VCaP (cell line): ENCODE results near the gene MDH2.
"Not testable (repeated sequence)": the region's sequence is repeated elsewhere in the genome, so short reads cannot be mapped to it uniquely, and the experiment has no call there.

ENCODE experiments used
- H3K27ac ChIP-seq: fragments of 450-650 bp; 2 replicates; pipeline ENCODE4 v1.5.1; 2017
- CTCF ChIP-seq: fragments of 450-650 bp; conservative IDR thresholded peaks from 2 replicates; pipeline ENCODE4 v1.5.1; 2017; ENCODE audit warnings: mild to moderate bottlenecking, moderate library complexity

MDH2 gene

GRCh38 chr7:76009672-76010600 lies 38.0 kb upstream of the MDH2 start:
- H3K27ac ChIP-seq = no peak overlapping the region
- TF ChIP-seq CTCF = no peak

GRCh38 chr7:76011442-76011861 lies 36.5 kb upstream of the MDH2 start:
- H3K27ac ChIP-seq = no peak overlapping the region
- TF ChIP-seq CTCF = no peak

GRCh38 chr7:76016191-76016947 lies 31.5 kb upstream of the MDH2 start:
- H3K27ac ChIP-seq = no peak overlapping the region

GRCh38 chr7:76018520-76018919 lies 29.4 kb upstream of the MDH2 start:
- H3K27ac ChIP-seq = not testable (repeated sequence)

More at GRCh38 chr7:76016191-76016947, 31.5 kb upstream of the MDH2 start:
- no peak for TF ChIP-seq CTCF

- H3K27ac ChIP-seq = no peak overlapping the region
- peak; percentile 84 for TF ChIP-seq CTCF
These were observed 27.7 kb upstream of the MDH2 start for GRCh38 chr7:76020031-76020714.

GRCh38 chr7:76022026-76022780 lies 25.7 kb upstream of the MDH2 start:
- no peak overlapping the region for H3K27ac ChIP-seq
- no peak for TF ChIP-seq CTCF

GRCh38 chr7:76023002-76023401 lies 24.9 kb upstream of the MDH2 start:
- H3K27ac ChIP-seq = no peak overlapping the region
- TF ChIP-seq CTCF = no peak
